Spleen (tissue), 11 donors: ENCODE results near the gene GUCY2F. TPM values are rescaled to one million over a fixed set of nuclear protein-coding genes. Genes with fewer than 3 reads are reported as not detected.

Experiments
- DNase-seq: peaks from one replicate; pipeline ENCODE4 v3.0.0-alpha.2; 2020
- H3K27ac ChIP-seq, 8 donors: fragments of 200-600 bp; sonication (generic) in 7 of 8; 1 replicate in 4 of 8; 2 replicates in 4 of 8; pipeline versions ENCODE4 v1.5.0 to v1.8.0; 2016 to 2021; ENCODE audit warnings: inconsistent platforms in 4 of 8, mild to moderate bottlenecking in 4 of 8, moderate library complexity in 1 of 8
- H3K27me3 ChIP-seq, 7 donors: fragments of 200-600 bp; sonication (generic) in 6 of 7; replicated peaks in 1 of 7; 1 replicate in 4 of 7; 2 replicates in 3 of 7; pipeline versions ENCODE4 v1.5.0 to v1.8.0; 2016 to 2021; ENCODE audit warnings: inconsistent platforms in 3 of 7, mild to moderate bottlenecking in 1 of 7
- H3K36me3 ChIP-seq, 6 donors: fragments of 200-600 bp; sonication (generic) in 5 of 6; 1 replicate in 4 of 6; 2 replicates in 2 of 6; pipeline versions ENCODE4 v1.5.0 to v1.8.0; 2016 to 2021; ENCODE audit warnings: inconsistent platforms in 2 of 6
- H3K4me1 ChIP-seq, 6 donors: fragments of 200-600 bp; sonication (generic) in 5 of 6; 1 replicate in 3 of 6; 2 replicates in 3 of 6; pipeline versions ENCODE4 v1.5.0 to v1.8.0; 2016 to 2021; ENCODE audit warnings: inconsistent platforms in 3 of 6
- H3K4me3 ChIP-seq, 8 donors: fragments of 200-600 bp; sonication (generic) in 7 of 8; 1 replicate in 4 of 8; 2 replicates in 4 of 8; pipeline versions ENCODE4 v1.5.0 to v1.8.0; 2016 to 2021; ENCODE audit warnings: inconsistent platforms in 4 of 8, mild to moderate bottlenecking in 4 of 8, moderate library complexity in 2 of 8
- H3K9me3 ChIP-seq, 8 donors: fragments of 200-600 bp; sonication (generic) in 7 of 8; 1 replicate in 4 of 8; 2 replicates in 4 of 8; pipeline versions ENCODE4 v1.5.0 to v1.8.0; 2016 to 2021; ENCODE audit warnings: inconsistent platforms in 4 of 8
- POLR2A ChIP-seq, 3 donors: fragments of 450-650 bp; IDR thresholded peaks; one replicate each; pipeline ENCODE4 v1.5.1; 2017; ENCODE audit warnings: antibody characterized with exemption in 3 of 3, mild to moderate bottlenecking in 1 of 3
- POLR2AphosphoS5 ChIP-seq, 3 donors: sonication (generic); formaldehyde crosslinking; IDR thresholded peaks; one replicate each; pipeline ENCODE4 v1.5.1; 2017; ENCODE audit warnings: antibody characterized with exemption in 3 of 3
- WGBS, 5 donors: extraction: QIAGEN DNeasy Blood & Tissue Kit in 3 of 5; methylation state at CpG; one replicate each; pipeline versions ENCODE4 v1.1.5 to v1.1.7; 2013 to 2018; 5-methylcytosine and 5-hydroxymethylcytosine counted together
- intact Hi-C: fragments of 100-400 bp; cut with DNase I; formaldehyde crosslinking; loops from one replicate; pipeline ENCODE4 v1.15.0; 2023; ENCODE audit warnings: low total_unique reads
- polyA plus RNA-seq, 3 donors: library from polyadenylated mRNA; stranded (reverse); fragments of 200-250 nt; gene quantifications; one replicate each; pipeline ENCODE4 v1.2.1, GENCODE V29; 2013
- total RNA-seq, 7 donors: library from RNA; depleted of rRNA in 3 of 7; stranded (reverse); fragments of >200 nt in 3 of 7; fragmentation: NEBNext Ultra II Directional in 4 of 7; extraction: Animal tissue kit (Norgen Biotek cat#: 25700) in 4 of 7; gene quantifications; one replicate each; pipeline versions ENCODE4 v1.1.0 to v1.2.1, GENCODE V29; 2016 to 2021
- TF ChIP-seq, protein P1 (sequence below), 11 experiments: fragments of 200-600 bp in 7 of 11; fragments of 450-650 bp in 4 of 11; sonication (generic) in 4 of 11; IDR thresholded peaks in 8 of 11; conservative IDR thresholded peaks in 3 of 11; 1 replicate in 7 of 11; 2 replicates in 4 of 11; pipeline versions ENCODE4 v1.4.0 to v1.8.0; 2016 to 2021; ENCODE audit warnings: antibody characterized with exemption in 11 of 11, inconsistent platforms in 4 of 11, mild to moderate bottlenecking in 1 of 11
- donor health status: healthy with polysubstance abuse.
- donor health status: DM: no; HTN: no; CAD: no; lungs with moderate emphysema.
- donor health status: DM: no; HTN: no; CAD: no.
- donor health status: Bipolar disorder and iron deficiency.
- donor health status: healthy.
- donor health status: DM: no; HTN: no; CAD: no.
- donor health status: DM: yes; HTN: yes; CAD: no.

The GUCY2F gene
- total and polyA plus RNA-seq, 10 donors, result 0.09 to 0.59 TPM; not detected in 8

DNA sequence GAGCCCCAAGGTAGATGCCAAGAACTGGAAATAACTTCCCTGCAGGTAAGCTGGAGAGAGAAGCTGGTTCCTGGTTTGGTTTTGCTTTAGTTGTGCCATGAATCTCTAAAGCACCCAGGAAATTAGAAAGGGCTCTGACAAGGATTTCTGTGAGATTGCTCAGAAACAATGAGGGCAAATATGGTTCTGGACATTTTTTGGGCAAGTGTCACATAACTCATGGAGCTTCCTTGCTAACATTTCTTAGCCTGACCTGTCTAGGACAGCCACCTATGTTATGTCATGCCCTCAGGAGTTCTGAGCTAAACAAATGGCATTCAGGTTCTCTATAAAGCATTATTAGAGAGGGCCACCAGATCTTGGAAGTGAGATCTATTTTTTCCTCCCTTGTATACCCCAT lies 131.8 kb downstream of the GUCY2F start:
- Histone ChIP-seq H3K4me1 (peaks cover 0 to 10% (median 0%) of the 10 kb centered on the region in 6 donors), H3K27me3 (no peaks in the 10 kb centered on the region), H3K36me3 (no peaks in the 10 kb centered on the region), H3K27ac (no peak overlapping the region), H3K4me3 (no peak overlapping the region), H3K9me3 (no peaks in the 10 kb centered on the region)
- TF ChIP-seq POLR2AphosphoS5 (IDR thresholded peaks at IDR 0.05), result no peak
- TF ChIP-seq, protein P1, sequence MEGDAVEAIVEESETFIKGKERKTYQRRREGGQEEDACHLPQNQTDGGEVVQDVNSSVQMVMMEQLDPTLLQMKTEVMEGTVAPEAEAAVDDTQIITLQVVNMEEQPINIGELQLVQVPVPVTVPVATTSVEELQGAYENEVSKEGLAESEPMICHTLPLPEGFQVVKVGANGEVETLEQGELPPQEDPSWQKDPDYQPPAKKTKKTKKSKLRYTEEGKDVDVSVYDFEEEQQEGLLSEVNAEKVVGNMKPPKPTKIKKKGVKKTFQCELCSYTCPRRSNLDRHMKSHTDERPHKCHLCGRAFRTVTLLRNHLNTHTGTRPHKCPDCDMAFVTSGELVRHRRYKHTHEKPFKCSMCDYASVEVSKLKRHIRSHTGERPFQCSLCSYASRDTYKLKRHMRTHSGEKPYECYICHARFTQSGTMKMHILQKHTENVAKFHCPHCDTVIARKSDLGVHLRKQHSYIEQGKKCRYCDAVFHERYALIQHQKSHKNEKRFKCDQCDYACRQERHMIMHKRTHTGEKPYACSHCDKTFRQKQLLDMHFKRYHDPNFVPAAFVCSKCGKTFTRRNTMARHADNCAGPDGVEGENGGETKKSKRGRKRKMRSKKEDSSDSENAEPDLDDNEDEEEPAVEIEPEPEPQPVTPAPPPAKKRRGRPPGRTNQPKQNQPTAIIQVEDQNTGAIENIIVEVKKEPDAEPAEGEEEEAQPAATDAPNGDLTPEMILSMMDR (IDR thresholded peaks at IDR 0.05 in 8 of 11, conservative IDR thresholded peaks at IDR 0.05 in 3 of 11), result no peak
- TF ChIP-seq POLR2A (IDR thresholded peaks at IDR 0.05), result no peak
- intact Hi-C loops, result no loop called here
- DNase-seq, result no peak

DNA sequence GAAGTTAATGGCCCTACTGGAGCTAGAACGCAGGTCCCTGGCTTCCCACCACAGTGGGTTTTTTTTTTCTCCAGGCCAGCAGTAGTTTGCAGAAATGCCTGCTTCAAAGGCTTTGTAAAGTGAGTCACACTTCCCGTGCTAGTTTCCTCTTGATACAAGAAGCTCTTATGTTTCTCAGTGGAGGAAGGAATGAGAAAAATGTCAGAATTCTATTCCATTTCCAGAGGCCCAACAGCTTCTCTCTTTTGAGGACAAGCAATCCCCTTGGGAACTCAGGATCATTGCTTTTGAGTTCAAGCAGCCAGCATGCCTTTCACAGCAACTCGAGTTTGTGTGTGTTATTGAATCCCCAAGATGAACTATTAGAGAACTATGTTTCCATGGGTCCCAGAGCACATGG lies 134.3 kb downstream of the GUCY2F start:
- Histone ChIP-seq H3K4me3 (no peak overlapping the region), H3K36me3 (no peaks in the 10 kb centered on the region), H3K27ac (no peak overlapping the region), H3K4me1 (peaks cover 0 to 4% (median 0%) of the 10 kb centered on the region in 6 donors), H3K27me3 (no peaks in the 10 kb centered on the region), H3K9me3 (no peaks in the 10 kb centered on the region)
- intact Hi-C loops, result no loop called here
- WGBS, 5 donors, result 6 to 25% (median 13%) methylated on average over 3 of the region's 3 CpGs
- DNase-seq, result no peak
- TF ChIP-seq POLR2A (IDR thresholded peaks at IDR 0.05), result no peak
- no peak for TF ChIP-seq POLR2AphosphoS5 (IDR thresholded peaks at IDR 0.05)
- TF ChIP-seq, protein P1 (IDR thresholded peaks at IDR 0.05 in 8 of 11, conservative IDR thresholded peaks at IDR 0.05 in 3 of 11), result no peak

DNA sequence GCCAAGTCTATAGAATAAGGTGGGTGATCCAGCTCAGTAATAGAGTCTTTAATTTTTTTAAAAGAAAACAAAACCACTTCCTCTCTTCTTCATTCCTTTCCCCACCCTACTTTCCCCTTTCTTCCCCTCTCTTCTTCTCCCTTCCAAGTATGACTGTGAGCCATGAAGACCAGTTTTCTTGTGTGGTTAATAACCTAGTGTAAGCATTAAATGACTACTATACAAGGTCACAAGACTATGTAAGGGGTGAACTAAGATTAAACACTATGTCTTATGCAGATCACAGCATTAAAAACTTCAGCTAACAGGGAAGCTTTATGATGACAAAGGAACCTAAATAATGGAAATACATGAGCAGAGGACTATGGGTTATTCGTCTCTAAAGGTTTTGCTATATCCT lies 135.4 kb downstream of the GUCY2F start:
- H3K9me3 ChIP-seq, result no peaks in the 10 kb centered on the region
- intact Hi-C loops, result no loop called here
- no peaks in the 10 kb centered on the region for H3K36me3 ChIP-seq
- H3K27me3 ChIP-seq, result no peaks in the 10 kb centered on the region
- TF ChIP-seq POLR2AphosphoS5 (IDR thresholded peaks at IDR 0.05), result no peak
- DNase-seq, result no peak
- 52 to 94% (median 81%) methylated on average over 1 of the region's 1 CpG for WGBS, 5 donors
- H3K4me1 ChIP-seq, result no peaks in the 10 kb centered on the region
- H3K4me3 ChIP-seq, result no peak overlapping the region
- no peak overlapping the region for H3K27ac ChIP-seq

DNA sequence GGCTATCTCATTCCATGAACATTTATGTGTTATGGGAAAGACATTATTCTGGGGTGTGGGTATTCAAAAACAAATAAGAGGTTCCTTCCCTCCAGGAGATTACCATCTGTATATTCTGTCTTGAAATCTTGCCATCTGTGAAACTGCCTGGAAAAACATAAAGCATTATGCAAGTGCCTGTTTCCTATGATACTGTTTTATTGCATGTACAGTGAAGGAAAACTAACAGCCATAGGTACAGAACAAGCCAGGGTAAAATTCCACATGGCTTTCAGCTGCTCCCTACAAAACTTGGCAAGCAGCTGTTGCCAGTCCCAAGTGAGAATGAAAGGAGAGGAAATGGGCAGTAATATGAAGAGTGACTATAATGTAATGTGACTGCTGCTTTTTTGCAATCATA lies 136.0 kb downstream of the GUCY2F start:
- intact Hi-C loops, result no loop called here

More for the DNA sequence above, 136.0 kb downstream of the GUCY2F start:
- no peaks in the 10 kb centered on the region for H3K36me3 ChIP-seq
- no peak overlapping the region for H3K4me3 ChIP-seq
- DNase-seq, result no peak
- no peak overlapping the region for H3K27ac ChIP-seq
- H3K9me3 ChIP-seq, result no peaks in the 10 kb centered on the region
- no peaks in the 10 kb centered on the region for H3K27me3 ChIP-seq
- H3K4me1 ChIP-seq, result no peaks in the 10 kb centered on the region
- TF ChIP-seq, protein P1 (IDR thresholded peaks at IDR 0.05 in 8 of 11, conservative IDR thresholded peaks at IDR 0.05 in 3 of 11), result no peak
- TF ChIP-seq POLR2A (IDR thresholded peaks at IDR 0.05) (no peak), POLR2AphosphoS5 (IDR thresholded peaks at IDR 0.05) (no peak)
